HG03378 (cell line): ENCODE results near the gene IL4.
"Not testable (repeated sequence)": the region's sequence is repeated elsewhere in the genome, so short reads cannot be mapped to it uniquely, and the experiment has no call there.

Experiments used
- ATAC-seq: cut with Tn5 transposase; IDR thresholded peaks from one replicate; pipeline ENCODE4 v1.9.1; 2021; ENCODE audit warnings: mild to moderate bottlenecking, moderate library complexity; ENCODE audit not compliant: unreplicated experiment

IL4 gene

DNA sequence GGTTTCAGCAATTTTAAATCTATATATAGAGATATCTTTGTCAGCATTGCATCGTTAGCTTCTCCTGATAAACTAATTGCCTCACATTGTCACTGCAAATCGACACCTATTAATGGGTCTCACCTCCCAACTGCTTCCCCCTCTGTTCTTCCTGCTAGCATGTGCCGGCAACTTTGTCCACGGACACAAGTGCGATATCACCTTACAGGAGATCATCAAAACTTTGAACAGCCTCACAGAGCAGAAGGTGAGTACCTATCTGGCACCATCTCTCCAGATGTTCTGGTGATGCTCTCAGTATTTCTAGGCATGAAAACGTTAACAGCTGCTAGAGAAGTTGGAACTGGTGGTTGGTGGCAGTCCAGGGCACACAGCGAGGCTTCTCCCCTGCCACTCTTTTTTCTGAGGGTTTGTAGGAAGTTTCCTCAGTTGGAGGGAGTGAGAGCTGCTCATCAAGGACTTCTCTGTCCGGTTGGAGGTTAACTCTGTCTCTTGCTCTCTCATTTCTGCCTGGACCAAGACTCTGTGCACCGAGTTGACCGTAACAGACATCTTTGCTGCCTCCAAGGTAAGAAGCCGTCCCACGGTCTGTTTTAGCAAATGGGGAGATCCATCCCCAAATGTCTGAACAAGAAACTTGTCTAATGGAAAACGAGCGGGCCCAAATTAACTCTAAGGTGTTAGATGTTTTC, at the start of gene IL4:
Gene IL4, plus strand, starts transcription at position 51 of the 692 bp plus-strand sequence. Its CDS starts 62 bp downstream, at position 113.
- ATAC-seq, result peak; percentile 4

DNA sequence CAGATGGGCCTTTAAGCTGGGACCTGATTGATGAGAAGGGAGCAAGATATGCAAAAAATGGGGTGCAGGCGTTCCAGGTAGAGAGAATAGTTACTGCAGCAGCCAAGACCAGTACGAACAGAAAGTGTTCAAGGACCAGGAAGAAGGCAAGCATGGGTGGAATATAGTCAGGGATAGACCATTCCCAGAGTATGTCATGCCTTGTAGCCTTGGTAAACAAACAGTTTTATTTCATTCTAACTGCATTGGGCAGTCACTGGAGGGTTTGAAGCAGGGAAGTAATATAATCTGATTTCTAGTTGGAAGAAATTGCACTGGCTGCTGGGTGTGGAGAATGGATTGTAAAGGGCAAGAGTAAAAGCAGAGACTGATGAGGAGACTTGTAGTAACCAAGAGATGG, 46.3 kb upstream of the IL4 start:
- no peak for ATAC-seq

DNA sequence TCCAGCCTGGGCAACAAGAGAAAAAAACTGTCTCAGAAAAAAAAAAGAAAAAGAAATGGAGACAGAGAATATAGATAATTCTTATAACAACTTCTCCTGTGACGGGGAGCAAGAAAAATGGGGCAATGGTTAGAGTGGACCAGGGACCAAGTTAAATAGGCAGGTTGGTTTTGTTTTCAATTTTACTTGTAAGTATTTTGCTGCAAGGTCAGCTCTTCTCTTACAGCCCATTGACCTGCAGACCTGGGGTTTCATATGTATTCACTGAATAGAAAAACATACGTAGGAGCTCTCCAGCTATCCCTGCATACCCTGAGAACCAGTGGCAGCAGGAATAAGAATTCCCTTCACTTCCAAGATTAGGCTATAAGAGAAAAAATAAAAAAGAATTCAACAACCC, 45.0 kb upstream of the IL4 start:
- no peak for ATAC-seq

DNA sequence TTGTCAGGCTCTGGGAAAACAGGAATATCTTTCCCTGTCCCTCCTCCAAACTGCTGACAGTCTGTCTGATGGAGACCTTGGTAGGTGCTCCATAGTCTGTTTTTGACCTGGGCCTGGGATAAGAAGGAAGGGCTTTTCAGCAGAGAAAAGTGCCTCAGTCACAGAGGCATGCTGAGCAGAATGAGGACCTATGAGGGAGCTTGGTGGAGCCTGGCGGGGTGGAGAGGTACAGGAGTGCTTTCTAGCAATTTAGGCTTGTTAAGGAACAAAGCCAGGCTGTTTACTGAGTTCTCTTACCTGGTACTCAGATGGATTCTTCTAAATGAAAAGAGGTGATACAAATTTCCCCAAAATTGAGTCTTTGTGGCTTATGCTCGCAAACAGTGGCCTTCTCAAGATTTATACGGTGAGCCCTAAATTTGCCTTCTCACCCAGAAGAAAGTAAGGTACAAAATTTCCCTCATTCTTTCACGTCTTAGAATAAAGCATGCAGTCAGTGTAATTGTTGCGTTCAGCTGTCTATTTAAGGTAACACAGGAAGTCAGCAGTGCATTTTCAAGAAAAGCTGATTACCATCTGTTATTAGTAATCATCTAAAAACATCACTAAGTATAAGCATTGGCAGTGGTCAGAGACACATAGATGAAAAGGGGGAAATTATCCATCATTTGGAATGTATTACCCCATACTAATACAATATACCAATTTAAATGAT, 44.4 kb upstream of the IL4 start:
- ATAC-seq, result peak; percentile 74

DNA sequence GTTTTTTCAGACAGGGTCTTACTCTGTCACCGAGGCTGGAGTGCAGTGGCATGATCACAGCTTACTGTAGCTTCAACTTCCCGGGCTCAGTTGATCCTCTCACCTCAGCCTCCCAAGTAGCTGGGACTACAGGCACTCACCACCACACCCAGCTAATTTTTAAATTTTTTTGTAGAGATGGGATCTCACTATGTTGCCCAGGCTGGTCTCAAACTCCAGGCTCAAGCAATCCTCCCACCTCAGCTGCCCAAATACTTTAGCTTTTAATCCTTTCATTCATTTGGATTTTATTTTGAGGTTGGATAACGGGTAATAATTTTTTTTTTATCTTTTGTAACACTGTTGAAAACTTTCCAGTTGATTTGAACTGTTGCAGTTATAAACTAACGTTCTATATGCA, 40.2 kb upstream of the IL4 start:
- not testable (repeated sequence) for ATAC-seq

DNA sequence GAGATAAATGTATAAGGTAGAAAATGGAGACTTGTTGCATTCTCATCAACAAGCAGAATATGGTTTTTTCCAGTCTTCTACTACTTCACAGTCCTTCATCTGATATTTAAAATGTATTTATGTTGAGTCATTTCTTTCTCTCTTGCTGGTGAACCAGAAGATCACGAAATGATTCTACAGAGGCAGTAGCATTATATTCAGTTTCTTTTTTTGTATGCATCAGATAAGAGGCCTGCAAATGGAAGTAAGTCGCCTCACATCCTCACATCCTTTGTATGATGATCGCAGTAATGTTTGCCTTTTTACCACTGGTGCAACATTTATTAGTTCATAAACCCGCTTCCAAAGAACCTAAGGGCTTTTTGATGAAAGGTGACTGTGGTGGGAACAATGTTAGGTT, 37.9 kb upstream of the IL4 start:
- ATAC-seq, result peak; percentile 62

DNA sequence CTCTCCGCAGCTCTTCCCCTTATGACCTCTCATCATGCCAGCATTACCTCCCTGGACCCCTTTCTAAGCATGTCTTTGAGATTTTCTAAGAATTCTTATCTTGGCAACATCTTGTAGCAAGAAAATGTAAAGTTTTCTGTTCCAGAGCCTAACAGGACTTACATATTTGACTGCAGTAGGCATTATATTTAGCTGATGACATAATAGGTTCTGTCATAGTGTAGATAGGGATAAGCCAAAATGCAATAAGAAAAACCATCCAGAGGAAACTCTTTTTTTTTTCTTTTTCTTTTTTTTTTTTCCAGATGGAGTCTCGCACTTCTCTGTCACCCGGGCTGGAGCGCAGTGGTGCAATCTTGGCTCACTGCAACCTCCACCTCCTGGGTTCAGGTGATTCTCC, 36.5 kb upstream of the IL4 start:
- no peak for ATAC-seq

DNA sequence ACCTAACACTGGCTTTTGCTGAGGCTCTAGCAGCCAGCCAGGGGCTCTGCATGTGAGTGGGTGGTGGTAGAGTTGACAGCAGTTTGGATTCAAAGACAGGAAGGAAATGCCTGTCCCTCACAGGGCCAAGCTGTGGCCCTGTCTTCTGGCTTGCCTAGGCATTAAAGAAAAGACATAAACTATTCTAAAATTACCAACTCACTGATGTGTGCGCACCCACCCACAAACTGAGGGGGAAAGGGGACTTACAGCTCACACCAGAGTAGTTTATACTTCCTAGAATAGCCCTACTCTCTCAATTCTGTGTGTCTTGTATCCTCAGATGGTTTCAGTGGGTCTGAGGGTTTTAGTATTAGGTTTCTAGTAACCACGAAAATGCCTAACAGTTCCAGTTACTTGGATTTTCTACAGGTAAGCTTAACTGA, 34.1 kb upstream of the IL4 start:
- ATAC-seq, result peak; percentile 60

DNA sequence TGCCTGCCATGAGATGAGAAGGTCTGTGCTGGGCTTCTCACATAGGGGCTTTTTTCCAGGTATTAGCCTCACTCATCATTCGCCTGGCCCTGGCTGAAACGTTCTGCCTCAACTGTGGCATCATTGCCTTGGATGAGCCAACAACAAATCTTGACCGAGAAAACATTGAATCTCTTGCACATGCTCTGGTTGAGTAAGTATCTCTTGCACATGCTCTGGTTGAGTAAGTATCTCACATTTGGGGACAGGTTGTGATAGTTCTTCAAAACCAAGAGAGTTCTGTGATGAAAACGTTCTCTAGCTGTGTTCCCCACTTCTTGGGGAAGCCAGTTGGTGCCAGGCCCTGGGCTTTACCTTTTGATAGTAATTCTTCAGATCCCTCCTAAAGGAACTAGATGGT, 33.2 kb upstream of the IL4 start:
- ATAC-seq, result no peak

DNA sequence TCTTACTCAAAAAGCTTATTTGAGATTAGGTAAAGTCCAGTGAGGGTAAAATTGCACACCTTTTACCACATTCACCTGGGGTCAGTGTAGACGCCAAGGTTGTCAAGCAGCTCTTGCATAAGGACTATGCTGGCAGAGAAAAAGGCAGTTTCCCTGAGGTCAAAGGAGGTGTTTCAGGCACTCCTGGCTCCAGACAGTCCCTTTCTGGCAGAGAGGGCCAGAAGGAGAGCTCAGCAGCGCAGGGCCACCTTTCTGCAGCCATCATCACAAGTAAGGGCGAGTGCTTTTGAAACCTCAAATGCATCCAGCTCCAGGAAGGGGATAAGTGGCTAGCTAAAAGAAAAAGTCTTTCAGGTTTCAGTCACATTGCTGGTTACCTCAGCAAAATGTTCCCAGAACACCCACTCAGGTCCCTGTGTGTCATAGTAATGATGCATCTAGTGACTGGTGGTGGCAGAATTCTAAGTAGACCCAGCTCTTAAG, 32.5 kb upstream of the IL4 start:
- peak; percentile 40 for ATAC-seq

DNA sequence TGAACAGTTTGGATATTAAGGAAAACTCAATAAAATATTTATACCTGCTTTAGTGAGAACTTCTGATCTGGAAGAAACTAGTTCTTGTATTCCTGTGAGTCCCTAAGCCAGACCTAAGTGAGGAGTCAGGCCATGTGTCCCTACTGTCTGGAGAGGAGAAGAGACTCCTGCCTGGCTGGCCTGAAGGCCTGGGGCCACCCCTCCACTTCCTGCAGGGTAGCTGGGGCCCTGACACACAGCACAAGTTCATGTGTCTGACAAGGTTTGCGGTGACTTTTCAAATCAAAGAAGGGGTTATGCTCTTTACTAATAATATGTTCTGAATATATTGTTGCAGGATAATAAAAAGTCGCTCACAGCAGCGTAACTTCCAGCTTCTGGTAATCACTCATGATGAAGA, 31.9 kb upstream of the IL4 start:
- no peak for ATAC-seq

DNA sequence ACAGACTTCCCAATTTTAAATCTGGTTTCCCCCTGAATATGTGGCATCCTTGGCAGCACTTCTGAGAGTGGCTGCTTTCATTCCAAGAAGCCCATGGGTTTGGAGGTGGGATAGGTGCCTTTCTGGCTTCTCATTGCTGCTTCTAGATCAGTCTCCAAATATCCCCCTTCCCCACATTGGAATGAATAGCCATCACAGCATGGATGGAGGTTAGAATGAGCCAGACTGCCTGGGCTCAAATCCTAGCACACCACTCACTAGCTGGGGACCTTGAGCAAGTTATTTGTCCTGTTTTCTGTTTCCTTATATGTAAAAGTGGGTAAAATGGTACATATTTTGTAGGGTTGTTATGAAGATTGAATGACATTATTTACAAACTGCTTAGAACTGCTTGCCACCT, 29.6 kb upstream of the IL4 start:
- ATAC-seq, result no peak

DNA sequence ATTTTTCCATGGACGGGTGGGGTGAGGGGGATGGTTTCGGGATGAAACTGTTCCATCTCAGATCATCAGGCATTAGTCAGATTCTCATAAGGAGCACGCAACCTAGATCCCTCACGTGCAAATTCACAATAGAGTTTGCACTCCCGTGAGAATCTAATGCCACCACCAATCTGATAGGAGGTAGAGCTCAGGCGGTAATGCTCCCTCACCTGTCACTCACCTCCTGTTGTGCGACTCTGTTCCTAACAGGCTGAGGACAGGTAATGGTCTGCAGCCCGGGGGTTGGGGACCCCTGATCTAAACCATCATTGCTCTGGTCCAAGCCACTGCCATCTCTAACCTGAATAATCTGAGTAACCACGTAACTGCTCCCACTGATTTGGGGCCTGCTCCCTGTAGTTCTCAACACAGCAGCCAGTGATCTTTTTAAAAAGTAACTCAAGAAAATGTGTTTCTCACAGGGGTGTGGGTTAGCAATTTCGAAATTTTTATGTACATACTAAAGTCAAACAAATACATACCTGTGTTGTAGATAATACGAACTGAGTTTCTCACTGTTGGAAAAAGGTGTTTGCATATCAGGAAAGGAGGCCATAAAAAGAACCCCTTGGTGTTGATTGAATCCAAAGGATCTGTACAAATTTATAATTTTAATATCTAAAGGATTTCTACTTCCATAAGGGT, 27.1 kb upstream of the IL4 start:
- ATAC-seq, result no peak

DNA sequence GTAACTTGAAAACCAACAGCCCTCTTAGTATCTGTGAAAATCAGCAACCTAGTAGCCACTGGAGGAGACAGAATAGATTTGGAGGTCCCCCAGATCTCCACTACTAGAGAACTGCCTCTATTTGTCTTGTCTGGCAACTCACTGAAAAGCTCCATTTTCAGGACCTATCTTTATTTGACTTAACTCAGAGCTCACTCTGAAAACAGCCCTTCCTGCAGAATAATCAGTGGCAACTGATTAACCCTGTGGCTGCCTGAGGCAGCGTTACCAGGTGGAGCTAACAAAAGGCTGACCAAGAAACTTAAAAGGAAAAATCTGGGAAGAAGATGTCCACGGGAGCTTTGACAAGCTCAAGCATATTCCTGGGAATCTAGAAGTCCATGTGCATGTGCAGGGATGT, 26.3 kb upstream of the IL4 start:
- no peak for ATAC-seq

DNA sequence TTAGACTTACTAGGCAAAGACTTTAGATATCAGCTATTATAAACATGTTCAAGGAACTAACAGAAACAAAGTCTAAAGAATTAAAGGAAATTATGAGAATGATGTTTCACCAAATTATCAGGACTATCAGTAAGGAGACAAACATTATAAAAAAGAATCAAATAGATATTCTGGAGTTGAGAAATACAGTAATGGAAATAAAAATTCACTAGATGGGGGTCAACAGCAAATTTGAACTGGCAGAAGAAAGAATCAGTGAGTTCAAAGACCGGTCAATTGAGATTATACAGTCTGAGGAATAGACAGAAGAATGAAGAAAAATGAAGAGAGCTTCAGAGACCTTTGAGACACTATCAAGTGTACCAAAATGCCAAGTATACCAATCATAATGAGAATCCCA, 25.4 kb upstream of the IL4 start:
- ATAC-seq, result no peak

DNA sequence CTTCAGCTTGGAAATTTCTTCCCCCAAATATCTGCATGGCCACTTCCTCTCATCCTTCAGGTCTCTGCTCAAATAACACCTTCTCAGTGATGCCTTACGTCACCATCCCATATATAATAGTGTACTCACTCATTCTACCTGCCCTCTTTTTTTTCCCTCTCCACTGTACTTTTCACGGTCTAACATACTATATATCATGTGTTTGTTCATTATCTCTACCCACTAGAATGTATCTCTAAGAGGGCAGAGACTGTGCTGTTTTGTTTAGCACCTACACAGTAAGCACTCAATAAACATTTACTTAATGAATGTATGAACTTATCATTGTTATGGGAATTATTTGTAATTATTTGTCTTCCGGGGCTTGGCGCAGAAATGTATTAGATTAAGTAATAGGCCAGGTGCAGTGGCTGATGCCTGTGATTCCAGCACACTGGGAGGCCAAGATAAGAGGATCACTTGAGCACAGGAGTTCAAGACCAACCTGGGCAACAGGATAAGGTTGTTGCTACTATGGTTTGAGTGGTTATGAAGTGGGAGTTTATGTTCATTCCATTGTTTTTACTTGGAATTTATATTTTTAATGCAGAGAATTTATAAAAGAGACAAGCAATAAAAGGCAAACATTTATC, 21.8 kb upstream of the IL4 start:
- ATAC-seq, result no peak

DNA sequence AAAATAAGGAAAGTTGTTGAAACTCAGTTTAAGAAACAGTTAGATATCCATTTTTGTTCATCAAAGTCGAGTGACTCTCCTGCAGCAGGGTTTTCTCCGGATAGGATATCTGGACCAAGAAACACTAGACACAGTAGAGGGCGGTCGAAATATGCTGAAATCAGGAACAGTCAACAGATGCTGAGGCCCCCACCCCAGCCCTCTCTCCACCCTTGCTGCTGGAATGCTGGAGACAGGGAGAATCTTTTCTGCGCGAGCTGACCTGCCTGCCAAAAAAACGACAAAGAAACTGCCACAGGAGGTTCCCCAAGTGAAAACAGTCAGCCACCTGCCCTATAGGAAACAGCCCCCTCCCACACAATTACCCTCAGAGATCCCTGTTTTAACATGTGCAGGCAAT, 20.1 kb upstream of the IL4 start:
- no peak for ATAC-seq

DNA sequence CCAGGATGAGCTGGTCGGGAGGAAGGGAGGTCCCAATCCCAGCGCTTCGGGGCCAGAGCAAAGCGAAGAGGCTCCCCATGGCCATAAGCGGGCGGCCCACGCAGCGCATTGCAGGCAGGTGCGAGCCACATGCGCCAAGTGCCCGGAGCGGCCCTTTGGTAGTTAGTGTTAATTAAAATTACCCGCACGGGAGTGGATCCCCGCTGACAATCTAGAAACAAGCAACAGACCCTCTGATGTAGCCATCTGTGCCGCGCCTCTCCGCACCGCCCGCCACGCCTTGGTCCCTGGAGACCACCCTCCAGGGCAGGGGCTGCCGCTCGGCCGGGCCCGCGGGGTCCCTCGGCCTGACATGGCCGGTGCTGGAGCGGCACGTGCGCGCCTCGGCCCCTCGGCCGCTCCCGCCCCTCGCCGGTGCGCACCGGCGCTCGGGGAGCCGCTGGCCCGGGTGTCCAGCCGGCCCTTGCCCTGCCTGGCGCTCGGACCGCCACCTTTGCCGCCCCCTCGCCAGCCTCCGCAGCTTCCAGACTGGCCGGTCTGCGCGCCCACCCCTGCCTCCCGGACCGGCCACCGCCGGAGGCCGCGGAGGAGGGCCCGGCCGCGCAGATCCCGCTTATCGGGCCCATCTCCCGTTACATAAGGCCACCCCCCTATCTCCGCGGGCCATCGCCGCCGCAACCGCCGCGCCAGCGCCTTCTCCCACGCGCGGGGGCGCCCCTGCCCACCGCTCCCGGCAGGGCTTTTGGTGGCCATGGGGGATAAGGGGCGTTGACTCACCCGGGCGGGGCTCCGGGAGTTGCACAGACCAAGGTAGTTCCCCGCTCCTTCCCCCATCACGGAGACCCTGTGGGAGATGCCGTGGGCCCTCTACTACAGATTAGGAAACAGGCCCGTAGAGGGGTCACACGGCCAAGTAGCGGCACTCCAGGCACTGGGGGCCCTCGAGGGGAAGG, 17.7 kb upstream of the IL4 start:
- no peak for ATAC-seq

DNA sequence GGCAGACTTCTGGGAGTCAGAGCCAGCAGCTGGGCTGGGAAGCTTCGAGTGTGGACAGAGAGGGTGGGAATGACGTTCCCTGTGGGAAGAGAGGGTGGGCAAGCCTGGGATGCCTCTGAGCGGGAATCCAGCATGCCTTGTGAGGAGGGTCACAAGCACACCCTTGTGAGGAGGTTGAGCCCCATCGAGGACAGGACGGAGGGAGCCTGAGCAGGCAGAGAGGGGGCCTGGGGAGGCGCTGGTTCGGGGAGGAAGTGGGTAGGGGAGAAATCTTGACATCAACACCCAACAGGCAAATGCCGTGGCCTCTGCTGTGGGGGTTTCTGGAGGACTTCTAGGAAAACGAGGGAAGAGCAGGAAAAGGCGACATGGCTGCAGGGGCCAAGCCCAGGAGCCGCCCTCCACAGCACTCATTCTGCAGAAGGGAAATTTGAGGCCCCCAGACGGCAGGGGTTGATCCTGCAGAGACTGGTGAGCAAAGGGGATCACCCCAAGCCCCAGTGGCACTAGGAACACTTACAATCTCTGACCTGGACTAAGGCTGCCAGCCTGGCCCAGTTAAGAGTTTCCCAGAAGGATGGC, 16.9 kb upstream of the IL4 start:
- no peak for ATAC-seq
